ENCODE data around the gene ERGIC2. TPM values are rescaled to one million over a fixed set of nuclear protein-coding genes. Genes with fewer than 3 reads are reported as not detected.

The ERGIC2 gene
- total and polyA plus RNA-seq, 2 of the 13 experiments (the other 11 are each of a cell fraction or from before 2014, with no cell fraction given) = 32.6 to 73.5 TPM

DNA sequence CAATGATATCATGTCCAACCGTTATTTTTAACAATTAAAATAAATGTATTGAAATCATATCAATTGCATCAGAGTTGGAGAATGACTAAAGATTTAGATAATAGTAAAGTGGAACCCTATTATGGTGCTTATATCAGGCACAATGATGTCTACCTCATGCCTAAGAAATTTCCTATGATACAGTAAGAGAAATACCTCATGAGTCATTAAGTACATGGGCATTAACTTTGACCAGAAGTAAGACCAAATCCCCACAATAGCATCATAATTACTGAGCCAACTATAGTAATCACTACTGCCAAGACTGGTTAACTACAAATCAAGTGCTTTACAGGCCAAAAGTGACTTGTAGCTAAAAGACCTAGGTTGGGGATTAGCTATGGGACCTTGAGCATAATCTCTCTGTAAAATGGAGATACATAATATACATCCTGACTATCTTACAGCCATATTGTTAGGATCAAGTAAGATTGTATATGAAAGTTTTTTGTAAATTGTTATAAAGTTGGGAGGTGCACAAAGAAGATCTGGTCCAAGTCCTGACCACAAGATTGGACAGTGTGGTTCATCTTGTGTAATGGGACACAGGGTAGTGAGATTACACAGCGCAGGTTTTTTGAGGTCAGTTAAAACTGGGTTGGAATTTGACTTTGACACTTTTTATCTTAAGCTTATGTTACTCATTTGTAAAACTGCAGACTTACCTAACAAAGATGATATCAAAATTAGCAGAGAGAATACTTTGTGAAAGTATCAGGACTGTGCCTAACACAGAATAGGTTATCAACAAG, 60.5 kb downstream of the ERGIC2 start:
- in situ Hi-C loops (cut with HindIII; ENCODE audit: extremely low pct_ligation_motif_present, low pct_unique_long_range_greater_than_20kb) (no loop called here), intact Hi-C loops (cut with micrococcal nuclease; ENCODE audit: unreplicated experiment) (no loop called here)
- H3K9me3 ChIP-seq (ENCODE audit: low read length) = no peaks in the 10 kb centered on the region
- FAIRE-seq (no peak), ATAC-seq (no peak), DNase-seq (ENCODE audit: low spot score) (peak; percentile 2)
- H3K36me3 ChIP-seq (replicated peaks in 1 of 2; ENCODE audit: control insufficient read depth in 1 of 2, insufficient read depth in 2 of 2, low read length in 2 of 2) = no peaks in the 10 kb centered on the region
- no peaks in the 10 kb centered on the region for H3K27me3 ChIP-seq (ENCODE audit: control insufficient read depth in 1 of 2, insufficient read depth in 2 of 2, low read length in 2 of 2)
- no peaks in the 10 kb centered on the region for H3K79me2 ChIP-seq (ENCODE audit: insufficient read depth, low read length)
- no peak overlapping the region for H3K4me3 ChIP-seq (replicated peaks in 1 of 3; ENCODE audit: insufficient read depth in 1 of 3, low read depth in 2 of 3, low read length in 3 of 3)
- no TSS peak for BruUV-seq (replicated peaks)
- H3K4me2 ChIP-seq (ENCODE audit: low read depth, low read length) = no peak overlapping the region
- POLR2A ChIA-PET = no interaction called here
- H3K27ac ChIP-seq (ENCODE audit: extremely low read length, insufficient read depth, low read length) = no peak overlapping the region
- CTCF ChIA-PET (ENCODE audit: low intra/inter-chr PET ratio, low total read pairs) = no interaction called here
- H4K20me1 ChIP-seq (ENCODE audit: insufficient read depth, low read length) = no peaks in the 10 kb centered on the region
- TF ChIP-seq HNRNPLL (IDR thresholded peaks at IDR 0.05; ENCODE audit: low read depth, low read length, poor library complexity, severe bottlenecking) = no peak
- H2AFZ ChIP-seq (ENCODE audit: low read length) = no peak overlapping the region
- H3K9ac ChIP-seq (ENCODE audit: insufficient read depth, low read depth, low read length) = no peak overlapping the region
- no peaks in the 10 kb centered on the region for H3K4me1 ChIP-seq (ENCODE audit: insufficient read depth, low read length)
- WGBS (ENCODE audit: low lambda C conversion rate) = 97% methylated on average over 2 of the region's 2 CpGs

GRCh38 chr12:29317556-29318363, 63.2 kb downstream of the ERGIC2 start:
- Histone ChIP-seq H3K4me2 (ENCODE audit: low read depth, low read length) (no peak overlapping the region), H3K9ac (ENCODE audit: insufficient read depth, low read depth, low read length) (no peak overlapping the region), H3K79me2 (ENCODE audit: insufficient read depth, low read length) (no peaks in the 10 kb centered on the region), H3K27me3 (ENCODE audit: control insufficient read depth in 1 of 2, insufficient read depth in 2 of 2, low read length in 2 of 2) (no peaks in the 10 kb centered on the region), H3K4me1 (ENCODE audit: insufficient read depth, low read length) (no peaks in the 10 kb centered on the region), H4K20me1 (ENCODE audit: insufficient read depth, low read length) (no peaks in the 10 kb centered on the region), H3K36me3 (replicated peaks in 1 of 2; ENCODE audit: control insufficient read depth in 1 of 2, insufficient read depth in 2 of 2, low read length in 2 of 2) (no peaks in the 10 kb centered on the region), H3K4me3 (replicated peaks in 1 of 3; ENCODE audit: insufficient read depth in 1 of 3, low read depth in 2 of 3, low read length in 3 of 3) (no peak overlapping the region), H3K27ac (ENCODE audit: extremely low read length, insufficient read depth, low read length) (no peak overlapping the region), H2AFZ (ENCODE audit: low read length) (no peak overlapping the region), H3K9me3 (ENCODE audit: low read length) (no peaks in the 10 kb centered on the region)
- TF ChIP-seq HES4 (CRISPR knock-in tag; IDR thresholded peaks at IDR 0.05; ENCODE audit: borderline replicate concordance) = no peak
- TF ChIP-seq EHMT2 (IDR thresholded peaks at IDR 0.05; ENCODE audit: borderline replicate concordance, low read depth, low read length) = no peak
- TF ChIP-seq STAG1 (CRISPR knock-in tag; IDR thresholded peaks at IDR 0.05) = peak; percentile 80
- TF ChIP-seq SMC3 (IDR thresholded peaks at IDR 0.05; ENCODE audit: low read length) = peak; percentile 35; the same call in 1 of the 2 replicates
- TF ChIP-seq RAD21 (CRISPR knock-in tag; IDR thresholded peaks at IDR 0.05) = peak; percentile 53
- TF ChIP-seq HMGXB4 (CRISPR knock-in tag; IDR thresholded peaks at IDR 0.05; ENCODE audit: borderline replicate concordance in 1 of 2, low read depth in 1 of 2) = peak in 1 of 2 experiments; percentile 20; a peak in 1 of 4 replicates
- TF ChIP-seq, protein P1, sequence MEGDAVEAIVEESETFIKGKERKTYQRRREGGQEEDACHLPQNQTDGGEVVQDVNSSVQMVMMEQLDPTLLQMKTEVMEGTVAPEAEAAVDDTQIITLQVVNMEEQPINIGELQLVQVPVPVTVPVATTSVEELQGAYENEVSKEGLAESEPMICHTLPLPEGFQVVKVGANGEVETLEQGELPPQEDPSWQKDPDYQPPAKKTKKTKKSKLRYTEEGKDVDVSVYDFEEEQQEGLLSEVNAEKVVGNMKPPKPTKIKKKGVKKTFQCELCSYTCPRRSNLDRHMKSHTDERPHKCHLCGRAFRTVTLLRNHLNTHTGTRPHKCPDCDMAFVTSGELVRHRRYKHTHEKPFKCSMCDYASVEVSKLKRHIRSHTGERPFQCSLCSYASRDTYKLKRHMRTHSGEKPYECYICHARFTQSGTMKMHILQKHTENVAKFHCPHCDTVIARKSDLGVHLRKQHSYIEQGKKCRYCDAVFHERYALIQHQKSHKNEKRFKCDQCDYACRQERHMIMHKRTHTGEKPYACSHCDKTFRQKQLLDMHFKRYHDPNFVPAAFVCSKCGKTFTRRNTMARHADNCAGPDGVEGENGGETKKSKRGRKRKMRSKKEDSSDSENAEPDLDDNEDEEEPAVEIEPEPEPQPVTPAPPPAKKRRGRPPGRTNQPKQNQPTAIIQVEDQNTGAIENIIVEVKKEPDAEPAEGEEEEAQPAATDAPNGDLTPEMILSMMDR (CRISPR knock-in tag; IDR thresholded peaks at IDR 0.05) = peak; percentile 79
- peak; percentile 26; the same call in 1 of the 2 replicates for TF ChIP-seq MIXL1 (CRISPR knock-in tag; IDR thresholded peaks at IDR 0.05)
- intact Hi-C loops (cut with micrococcal nuclease; ENCODE audit: unreplicated experiment) = loop anchor here (1.0 to 5.0 kb wide), 2 partner anchors 229 to 245 kb away; no protein-coding TSS in a partner anchor
- no TSS peak for BruUV-seq (replicated peaks)
- CTCF ChIA-PET (ENCODE audit: low intra/inter-chr PET ratio, low total read pairs) = interaction anchor here (1.1 to 2.9 kb wide), 2 partner anchors 229 to 244 kb away, joined by 3 to 15 read pairs; no protein-coding TSS in a partner anchor
- in situ Hi-C loops (cut with HindIII; ENCODE audit: extremely low pct_ligation_motif_present, low pct_unique_long_range_greater_than_20kb) = no loop called here
- DNase-seq (ENCODE audit: low spot score) (peak; percentile 62), ATAC-seq (peak; percentile 100), FAIRE-seq (peak; percentile 80)
- 51% methylated on average over 8 of the region's 8 CpGs for WGBS (ENCODE audit: low lambda C conversion rate)
- POLR2A ChIA-PET = no interaction called here

All from HepG2 (cell line).